Measurements from ENCODE around the gene RPAP2. TPM values are rescaled to one million over a fixed set of nuclear protein-coding genes. Genes with fewer than 3 reads are reported as not detected.
A peak's percentile ranks its signal among the peaks of the same experiment; 100 is the strongest.
"Not testable (repeated sequence)": the region's sequence is repeated elsewhere in the genome, so short reads cannot be mapped to it uniquely, and the experiment has no call there.

RPAP2 gene
- 26.8 TPM for total RNA-seq
- polyA plus RNA-seq = 10 to 100 TPM; 16.9 to 20.8 (median 20.1) TPM

DNA sequence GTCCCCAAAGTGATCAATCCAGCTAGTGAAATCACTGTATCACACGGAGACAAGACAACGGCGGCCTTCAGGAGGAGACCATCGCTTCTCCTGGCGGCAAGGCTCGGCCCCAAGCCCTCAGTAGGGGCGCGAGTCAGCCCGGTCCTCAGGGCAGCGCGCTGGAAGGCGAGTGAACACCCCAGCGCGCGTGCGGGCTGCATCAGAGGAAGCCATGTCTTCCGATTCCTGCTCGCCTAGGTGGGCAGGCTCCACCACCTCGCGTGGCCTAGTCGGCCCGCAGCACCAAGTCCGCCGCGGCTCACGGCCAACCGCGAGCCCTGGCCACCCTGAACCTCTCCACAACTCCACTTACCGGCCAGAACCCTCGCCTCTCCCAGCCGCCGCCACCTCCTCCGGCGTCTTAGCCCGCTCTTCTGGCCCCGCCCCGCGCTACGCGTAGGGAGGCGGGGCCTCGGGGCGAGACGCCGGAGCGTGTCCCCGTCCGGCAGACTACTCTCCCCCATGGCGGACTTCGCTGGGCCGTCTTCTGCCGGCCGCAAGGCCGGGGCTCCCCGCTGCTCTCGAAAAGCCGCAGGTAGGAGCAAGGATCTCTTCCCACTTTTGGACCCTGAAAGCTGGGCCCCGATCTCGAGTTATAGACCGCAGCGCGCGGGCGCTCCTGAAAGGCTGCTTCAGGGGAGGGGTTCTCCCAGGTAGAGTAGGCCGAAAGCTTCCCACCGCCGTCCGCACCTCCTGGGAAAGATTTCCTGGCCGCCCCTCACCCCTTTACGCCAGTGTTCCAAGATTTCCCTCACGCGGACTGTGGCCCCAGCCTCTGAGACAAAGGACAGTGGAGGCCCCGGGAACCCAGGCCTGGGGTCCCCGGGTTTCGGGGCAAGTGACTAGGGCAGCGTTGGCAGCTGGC, at the start of gene RPAP2, which contains the start of gene GLMN:
RPAP2 (plus strand) TSS at position 487 of the 904 bp plus-strand sequence; CDS start at position 502, 15 bp downstream.
GLMN (minus strand) TSS at position 415 of the 904 bp plus-strand sequence. CDS start 988 bp downstream, outside the sequence.
- Mint-ChIP-seq H3K4me1 (peaks cover 36 to 58% (median 45%) of the 10 kb centered on the region in 4 donors), H3K4me3 (peak within 1 kb of the TSS; percentile 96 to 98 (median 98))
- ATAC-seq (ENCODE audit: low read depth in 2 of 2) = peak; percentile 95 to 96

DNA sequence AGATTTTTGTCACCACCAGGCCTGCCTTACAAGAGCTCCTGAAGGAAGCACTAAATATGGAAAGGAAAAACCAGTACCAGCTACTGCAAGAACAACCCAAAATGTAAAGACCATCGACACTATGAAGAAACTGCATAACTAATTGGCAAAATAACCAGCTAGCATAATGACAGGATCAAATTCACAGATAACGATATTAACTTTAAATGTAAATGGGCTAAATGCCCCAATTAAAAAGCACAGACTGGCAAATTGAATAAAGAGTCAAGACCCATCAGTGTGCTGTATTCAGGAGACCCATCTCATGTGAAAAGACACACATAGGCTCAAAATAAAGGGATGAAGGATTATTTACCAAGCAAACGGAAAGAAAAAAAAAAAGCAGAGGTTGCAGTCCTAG, 44.1 kb upstream of the RPAP2 start:
- not testable (repeated sequence) for H3K27me3 ChIP-seq (ENCODE audit: control insufficient read depth, insufficient read depth, low read length); H3K4me3 ChIP-seq (ENCODE audit: low read depth, low read length); H3K27ac Mint-ChIP-seq; H3K27me3 Mint-ChIP-seq; H3K27ac ChIP-seq (ENCODE audit: insufficient read depth, low read length, poor library complexity, severe bottlenecking); H3K4me1 ChIP-seq (ENCODE audit: control insufficient read depth, insufficient read depth, low read length, poor library complexity, severe bottlenecking); H3K4me3 Mint-ChIP-seq; H3K9me3 ChIP-seq (ENCODE audit: control insufficient read depth in 2 of 2, low read length in 2 of 2); DNase-seq; ATAC-seq (ENCODE audit: low read depth in 2 of 2)
- H3K9me3 Mint-ChIP-seq = peaks cover 1 to 19% (median 5%) of the 10 kb centered on the region in 7 donors
- peaks cover 0 to 12% (median 7%) of the 10 kb centered on the region in 4 donors for H3K4me1 Mint-ChIP-seq
- H3K36me3 ChIP-seq (ENCODE audit: control insufficient read depth, insufficient read depth, low read length) = peaks cover 49% of the 10 kb centered on the region
- peaks cover 64% of the 10 kb centered on the region for H3K36me3 Mint-ChIP-seq

More for the DNA sequence above, at the start of gene RPAP2, which contains the start of gene GLMN:
- DNase-seq = peak; percentile 69 to 87 (median 74)
- Histone ChIP-seq H3K27ac (ENCODE audit: insufficient read depth, low read length, poor library complexity, severe bottlenecking) (peak within 1 kb of the TSS; percentile 84), H3K4me1 (ENCODE audit: control insufficient read depth, insufficient read depth, low read length, poor library complexity, severe bottlenecking) (peaks cover 30% of the 10 kb centered on the region), H3K27me3 (ENCODE audit: control insufficient read depth, insufficient read depth, low read length) (no peaks in the 10 kb centered on the region), H3K9me3 (ENCODE audit: control insufficient read depth in 2 of 2, low read length in 2 of 2) (no peaks in the 10 kb centered on the region), H3K36me3 (ENCODE audit: control insufficient read depth, insufficient read depth, low read length) (peaks cover 11% of the 10 kb centered on the region), H3K4me3 (ENCODE audit: low read depth, low read length) (peak within 1 kb of the TSS; percentile 95)
- peaks cover 22% of the 10 kb centered on the region for H3K36me3 Mint-ChIP-seq
- peak within 1 kb of the TSS; percentile 94 to 98 (median 95) for H3K27ac Mint-ChIP-seq
- H3K9me3 Mint-ChIP-seq = no peaks in the 10 kb centered on the region
- H3K27me3 Mint-ChIP-seq = no peaks in the 10 kb centered on the region

DNA sequence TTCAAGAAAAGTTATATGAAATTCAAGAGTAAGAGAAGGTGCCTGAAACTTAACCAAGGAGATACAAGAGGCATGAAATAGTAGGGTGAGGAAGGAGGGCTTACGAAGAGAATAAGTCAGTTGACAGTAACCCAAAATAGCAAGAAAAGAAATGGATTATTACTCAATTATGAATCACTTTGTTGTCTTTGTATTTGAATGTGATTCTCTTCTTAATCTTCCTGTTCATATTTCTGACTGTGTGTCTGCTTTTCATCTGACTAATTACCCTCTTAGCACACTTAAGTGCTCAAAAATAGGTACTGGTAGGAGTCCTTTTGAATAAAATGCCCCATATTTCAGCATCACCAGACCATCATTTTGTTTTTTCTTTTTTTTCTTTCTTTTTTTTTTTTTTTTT, 39.5 kb upstream of the RPAP2 start:
- no peak overlapping the region for H3K4me3 ChIP-seq (ENCODE audit: low read depth, low read length)
- Mint-ChIP-seq H3K4me3 (no peak overlapping the region), H3K36me3 (peaks cover 74% of the 10 kb centered on the region), H3K4me1 (peaks cover 0 to 12% (median 4%) of the 10 kb centered on the region in 4 donors), H3K27ac (no peak overlapping the region), H3K9me3 (peaks cover 0 to 13% (median 5%) of the 10 kb centered on the region in 7 donors), H3K27me3 (no peaks in the 10 kb centered on the region)
- no peak for ATAC-seq (ENCODE audit: low read depth in 2 of 2)
- no peaks in the 10 kb centered on the region for H3K27me3 ChIP-seq (ENCODE audit: control insufficient read depth, insufficient read depth, low read length)
- H3K36me3 ChIP-seq (ENCODE audit: control insufficient read depth, insufficient read depth, low read length) = peaks cover 64% of the 10 kb centered on the region
- no peak for DNase-seq
- H3K27ac ChIP-seq (ENCODE audit: insufficient read depth, low read length, poor library complexity, severe bottlenecking) = no peak overlapping the region
- no peaks in the 10 kb centered on the region for H3K4me1 ChIP-seq (ENCODE audit: control insufficient read depth, insufficient read depth, low read length, poor library complexity, severe bottlenecking)
- H3K9me3 ChIP-seq (ENCODE audit: control insufficient read depth in 2 of 2, low read length in 2 of 2) = peaks cover 0 to 2% of the 10 kb centered on the region in 2 experiments

DNA sequence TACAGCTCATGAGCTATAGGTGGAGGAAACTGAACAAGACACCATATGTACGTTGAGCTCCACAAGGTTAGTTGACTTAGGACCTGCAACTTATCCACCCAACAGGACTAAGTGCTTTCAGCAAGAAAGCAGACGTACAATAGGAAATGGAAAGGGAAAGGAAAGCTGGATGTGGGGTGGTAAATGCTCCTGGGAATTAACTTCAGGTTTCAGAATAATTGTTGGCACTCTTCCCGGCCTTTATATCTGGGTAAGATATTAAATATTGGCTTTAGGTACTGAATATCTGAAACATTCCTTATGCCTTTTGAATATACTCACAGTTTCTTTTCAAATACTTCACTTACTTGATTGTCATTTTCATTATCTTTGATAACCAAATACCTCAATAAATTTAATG, 36.3 kb upstream of the RPAP2 start:
- Histone ChIP-seq H3K27me3 (ENCODE audit: control insufficient read depth, insufficient read depth, low read length) (no peaks in the 10 kb centered on the region), H3K4me1 (ENCODE audit: control insufficient read depth, insufficient read depth, low read length, poor library complexity, severe bottlenecking) (no peaks in the 10 kb centered on the region), H3K27ac (ENCODE audit: insufficient read depth, low read length, poor library complexity, severe bottlenecking) (no peak overlapping the region), H3K36me3 (ENCODE audit: control insufficient read depth, insufficient read depth, low read length) (peaks cover 71% of the 10 kb centered on the region), H3K4me3 (ENCODE audit: low read depth, low read length) (no peak overlapping the region), H3K9me3 (ENCODE audit: control insufficient read depth in 2 of 2, low read length in 2 of 2) (no peaks in the 10 kb centered on the region)
- ATAC-seq (ENCODE audit: low read depth in 2 of 2) (no peak), DNase-seq (no peak)
- Mint-ChIP-seq H3K27ac (peak overlapping the region in 1 of 3 donors; percentile 79), H3K4me1 (peaks cover 0 to 3% (median 1%) of the 10 kb centered on the region in 4 donors), H3K36me3 (peaks cover 48% of the 10 kb centered on the region), H3K9me3 (no peaks in the 10 kb centered on the region), H3K4me3 (no peak overlapping the region), H3K27me3 (no peaks in the 10 kb centered on the region)

DNA sequence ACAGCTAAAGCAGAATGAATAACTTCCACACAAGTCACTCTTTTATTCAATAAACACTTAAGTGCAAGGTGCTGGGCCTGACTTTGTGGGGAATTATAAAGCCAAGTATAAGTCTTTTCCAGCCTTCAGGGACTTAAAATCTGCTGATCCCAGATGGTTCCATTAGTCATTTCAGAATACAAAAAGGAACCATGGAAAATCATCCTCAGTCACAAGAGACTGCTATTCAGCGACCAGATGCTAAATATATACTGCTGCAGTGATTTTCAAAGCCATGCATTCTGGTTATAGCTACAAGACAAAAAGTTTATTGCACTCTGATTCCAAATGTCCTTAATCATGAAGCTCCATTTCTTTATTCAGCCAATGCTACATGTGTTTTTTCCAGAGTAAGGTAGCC, 25.8 kb upstream of the RPAP2 start:
- no peak for DNase-seq
- no peak for ATAC-seq (ENCODE audit: low read depth in 2 of 2)
- Histone ChIP-seq H3K27ac (ENCODE audit: insufficient read depth, low read length, poor library complexity, severe bottlenecking) (no peak overlapping the region), H3K27me3 (ENCODE audit: control insufficient read depth, insufficient read depth, low read length) (no peaks in the 10 kb centered on the region), H3K4me1 (ENCODE audit: control insufficient read depth, insufficient read depth, low read length, poor library complexity, severe bottlenecking) (no peaks in the 10 kb centered on the region), H3K36me3 (ENCODE audit: control insufficient read depth, insufficient read depth, low read length) (peaks cover 46% of the 10 kb centered on the region), H3K9me3 (ENCODE audit: control insufficient read depth in 2 of 2, low read length in 2 of 2) (no peaks in the 10 kb centered on the region), H3K4me3 (ENCODE audit: low read depth, low read length) (no peak overlapping the region)
- H3K27ac Mint-ChIP-seq = no peak overlapping the region
- H3K4me1 Mint-ChIP-seq = peaks cover 2 to 13% (median 8%) of the 10 kb centered on the region in 4 donors
- H3K27me3 Mint-ChIP-seq = no peaks in the 10 kb centered on the region
- H3K36me3 Mint-ChIP-seq = peaks cover 50% of the 10 kb centered on the region
- H3K4me3 Mint-ChIP-seq = no peak overlapping the region
- peaks cover 0 to 5% (median 0%) of the 10 kb centered on the region in 7 donors for H3K9me3 Mint-ChIP-seq

DNA sequence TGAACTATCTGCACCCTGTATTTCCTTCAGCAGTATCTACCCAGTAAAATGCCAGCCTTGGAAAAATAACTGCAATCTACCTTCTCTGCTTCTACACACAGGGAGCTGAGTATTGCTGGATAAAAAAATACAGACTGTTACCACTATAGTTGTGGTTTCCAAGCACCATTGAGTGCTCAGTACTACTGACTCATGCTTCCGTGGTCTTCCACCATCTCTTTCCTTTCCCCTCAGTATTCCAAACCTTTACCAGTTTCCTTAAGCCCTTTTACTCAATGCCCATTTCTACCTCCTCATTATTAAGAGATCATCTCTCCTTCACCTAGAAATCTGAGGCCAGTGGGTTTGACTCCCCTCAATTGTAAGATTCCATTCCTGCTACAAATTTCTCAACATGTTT, 23.9 kb upstream of the RPAP2 start:
- H3K27ac Mint-ChIP-seq = peak overlapping the region in 1 of 3 donors; percentile 42
- peaks cover 56% of the 10 kb centered on the region for H3K36me3 Mint-ChIP-seq
- H3K36me3 ChIP-seq (ENCODE audit: control insufficient read depth, insufficient read depth, low read length) = peaks cover 44% of the 10 kb centered on the region
- H3K27me3 ChIP-seq (ENCODE audit: control insufficient read depth, insufficient read depth, low read length) = no peaks in the 10 kb centered on the region
- no peak overlapping the region for H3K4me3 Mint-ChIP-seq
- no peaks in the 10 kb centered on the region for H3K4me1 ChIP-seq (ENCODE audit: control insufficient read depth, insufficient read depth, low read length, poor library complexity, severe bottlenecking)
- H3K27me3 Mint-ChIP-seq = no peaks in the 10 kb centered on the region
- H3K27ac ChIP-seq (ENCODE audit: insufficient read depth, low read length, poor library complexity, severe bottlenecking) = no peak overlapping the region
- no peak for ATAC-seq (ENCODE audit: low read depth in 2 of 2)
- H3K9me3 Mint-ChIP-seq = peaks cover 0 to 5% (median 0%) of the 10 kb centered on the region in 7 donors
- H3K9me3 ChIP-seq (ENCODE audit: control insufficient read depth in 2 of 2, low read length in 2 of 2) = no peaks in the 10 kb centered on the region
- no peak for DNase-seq
- no peak overlapping the region for H3K4me3 ChIP-seq (ENCODE audit: low read depth, low read length)
- peaks cover 0 to 14% (median 6%) of the 10 kb centered on the region in 4 donors for H3K4me1 Mint-ChIP-seq

DNA sequence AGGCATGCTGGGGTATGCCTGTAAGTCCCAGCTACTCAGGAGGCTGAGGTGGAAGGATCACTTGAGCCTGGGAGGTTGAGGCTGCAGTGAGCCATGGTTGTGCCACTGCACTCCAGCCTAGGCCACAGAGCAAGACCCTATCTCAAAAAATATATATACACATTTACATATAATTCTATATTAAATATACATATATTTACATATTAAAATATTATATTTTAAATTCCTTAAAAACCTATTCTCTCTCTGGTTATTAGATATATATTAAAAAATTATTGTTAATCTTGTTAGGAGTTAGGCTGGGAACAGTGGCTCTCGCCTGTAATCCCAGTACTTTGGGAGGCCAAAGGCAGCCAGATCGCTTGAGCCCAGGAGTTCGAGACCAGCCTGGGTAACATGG, 22.8 kb upstream of the RPAP2 start:
- Histone ChIP-seq H3K27me3 (ENCODE audit: control insufficient read depth, insufficient read depth, low read length) (no peaks in the 10 kb centered on the region), H3K27ac (ENCODE audit: insufficient read depth, low read length, poor library complexity, severe bottlenecking) (no peak overlapping the region), H3K9me3 (ENCODE audit: control insufficient read depth in 2 of 2, low read length in 2 of 2) (no peaks in the 10 kb centered on the region), H3K4me1 (ENCODE audit: control insufficient read depth, insufficient read depth, low read length, poor library complexity, severe bottlenecking) (no peaks in the 10 kb centered on the region), H3K36me3 (ENCODE audit: control insufficient read depth, insufficient read depth, low read length) (peaks cover 41% of the 10 kb centered on the region), H3K4me3 (ENCODE audit: low read depth, low read length) (no peak overlapping the region)
- H3K27me3 Mint-ChIP-seq = no peaks in the 10 kb centered on the region
- peaks cover 64% of the 10 kb centered on the region for H3K36me3 Mint-ChIP-seq
- no peak for ATAC-seq (ENCODE audit: low read depth in 2 of 2)
- no peak overlapping the region for H3K4me3 Mint-ChIP-seq
- H3K9me3 Mint-ChIP-seq = peaks cover 0 to 5% (median 0%) of the 10 kb centered on the region in 7 donors
- H3K27ac Mint-ChIP-seq = no peak overlapping the region
- DNase-seq = no peak
- peaks cover 0 to 17% (median 8%) of the 10 kb centered on the region in 4 donors for H3K4me1 Mint-ChIP-seq
